Brain microvascular endothelial cell (primary cell): ENCODE results near the gene YTHDF2.
"Not testable (repeated sequence)": the region's sequence is repeated elsewhere in the genome, so short reads cannot be mapped to it uniquely, and the experiment has no call there.

Source experiments
- DNase-seq: peaks from one replicate; pipeline ENCODE4 v3.0.0-alpha.2; 2020
- H3K27ac ChIP-seq: fragments of 250-450 bp; sonication (Bioruptor Pico); 2 replicates; pipeline ENCODE4 v1.5.1; 2020; ENCODE audit warnings: mild to moderate bottlenecking, moderate library complexity
- H3K27me3 ChIP-seq: fragments of 250-450 bp; sonication (Bioruptor Pico); replicated peaks from 2 replicates; pipeline ENCODE4 v1.5.1; 2020; ENCODE audit warnings: mild to moderate bottlenecking
- H3K36me3 ChIP-seq: fragments of 250-450 bp; sonication (Bioruptor Pico); replicated peaks from 2 replicates; pipeline ENCODE4 v1.5.1; 2020; ENCODE audit warnings: mild to moderate bottlenecking
- H3K4me3 ChIP-seq: 2 replicates; pipeline ENCODE4 v1.5.1; 2011; ENCODE audit warnings: low read depth, mild to moderate bottlenecking, control low read depth, low read length, moderate library complexity
- CTCF ChIP-seq: IDR thresholded peaks from 2 replicates; pipeline ENCODE4 v1.5.1; 2011; ENCODE audit warnings: low read depth, mild to moderate bottlenecking, moderate library complexity, low read length, control low read depth, inconsistent platforms; ENCODE audit errors: missing control alignments
- in situ Hi-C: cut with HindIII; loops from 2 replicates; pipeline ENCODE4 v1.10.0; 2017; ENCODE audit warnings: low sequenced_read_pairs, low pct_ligation_motif_present

YTHDF2 gene

GRCh38 chr1:28792644-28793121 lies 55.9 kb downstream of the YTHDF2 start:
- Histone ChIP-seq H3K36me3 (no peaks in the 10 kb centered on the region), H3K27ac (no peak overlapping the region), H3K27me3 (no peaks in the 10 kb centered on the region), H3K4me3 (no peak overlapping the region)
- peak; percentile 29 for TF ChIP-seq CTCF
- no peak for DNase-seq
- in situ Hi-C loops = no loop called here

- H3K36me3 ChIP-seq, DNase-seq, in situ Hi-C loops, H3K27me3 ChIP-seq, H3K4me3 ChIP-seq, H3K27ac ChIP-seq: not testable (repeated sequence)
Measured at GRCh38 chr1:28794582-28794981, 57.8 kb downstream of the YTHDF2 start.

- H3K4me3 ChIP-seq = no peak overlapping the region
- no peak for TF ChIP-seq CTCF
- in situ Hi-C loops = no loop called here
Measured at GRCh38 chr1:28796352-28797211, 59.8 kb downstream of the YTHDF2 start.

GRCh38 chr1:28800324-28800723 lies 63.6 kb downstream of the YTHDF2 start:
- no peak for TF ChIP-seq CTCF
- DNase-seq = no peak
- H3K4me3 ChIP-seq = no peak overlapping the region
- no peak overlapping the region for H3K27ac ChIP-seq
- no peaks in the 10 kb centered on the region for H3K36me3 ChIP-seq
- in situ Hi-C loops = no loop called here
- H3K27me3 ChIP-seq = no peaks in the 10 kb centered on the region

More at GRCh38 chr1:28796352-28797211, 59.8 kb downstream of the YTHDF2 start:
- Histone ChIP-seq H3K36me3 (no peaks in the 10 kb centered on the region), H3K27me3 (no peaks in the 10 kb centered on the region), H3K27ac (no peak overlapping the region)
- DNase-seq = no peak

GRCh38 chr1:28801461-28801860 lies 64.7 kb downstream of the YTHDF2 start:
- H3K27me3 ChIP-seq = no peaks in the 10 kb centered on the region
- TF ChIP-seq CTCF = no peak

GRCh38 chr1:28803051-28803450 lies 66.3 kb downstream of the YTHDF2 start:
- in situ Hi-C loops = no loop called here
- no peak for DNase-seq
- Histone ChIP-seq H3K4me3 (no peak overlapping the region), H3K27ac (no peak overlapping the region), H3K27me3 (no peaks in the 10 kb centered on the region), H3K36me3 (no peaks in the 10 kb centered on the region)
- TF ChIP-seq CTCF = no peak

More at GRCh38 chr1:28801461-28801860, 64.7 kb downstream of the YTHDF2 start:
- H3K27ac ChIP-seq = no peak overlapping the region
- no peak overlapping the region for H3K4me3 ChIP-seq
- no peaks in the 10 kb centered on the region for H3K36me3 ChIP-seq
- DNase-seq = no peak
- in situ Hi-C loops = no loop called here
